Stimulated activated naive CD8-positive, alpha-beta T cell treated with anti-CD3 and anti-CD28 coated beads, Interleukin-15, amount 100 ng/mL, for 72 hours (primary cell): ENCODE measurements around the gene MECR.
A peak's percentile ranks its signal among the peaks of the same experiment; 100 is the strongest.

Experiments
- ATAC-seq: fragments of 150-1000 bp; cut with Tn5 transposase; 2 replicates; pipeline ENCODE4 v1.10.0; 2021; ENCODE audit warnings: mild to moderate bottlenecking, moderate library complexity
- DNase-seq, 2 donors: peaks; one replicate each; pipeline ENCODE4 v3.0.0; 2021 to 2022
- H3K27ac Mint-ChIP-seq, 2 donors: one replicate each; pipeline ENCODE4 v1.8.0; 2022; ENCODE audit warnings: mild to moderate bottlenecking in 2 of 2, mixed read lengths in 2 of 2, moderate library complexity in 2 of 2
- H3K27me3 Mint-ChIP-seq: one replicate; pipeline ENCODE4 v1.8.0; 2022; ENCODE audit warnings: mixed read lengths
- H3K4me1 Mint-ChIP-seq: one replicate; pipeline ENCODE4 v1.8.0; 2022; ENCODE audit warnings: mild to moderate bottlenecking, mixed read lengths
- H3K4me3 Mint-ChIP-seq, 2 donors: one replicate each; pipeline ENCODE4 v1.8.0; 2022; ENCODE audit warnings: mild to moderate bottlenecking in 2 of 2, mixed read lengths in 2 of 2, moderate library complexity in 1 of 2
- H3K9me3 Mint-ChIP-seq, 2 donors: one replicate each; pipeline ENCODE4 v1.8.0; 2022; ENCODE audit warnings: mixed read lengths in 2 of 2

The MECR gene, protein sequence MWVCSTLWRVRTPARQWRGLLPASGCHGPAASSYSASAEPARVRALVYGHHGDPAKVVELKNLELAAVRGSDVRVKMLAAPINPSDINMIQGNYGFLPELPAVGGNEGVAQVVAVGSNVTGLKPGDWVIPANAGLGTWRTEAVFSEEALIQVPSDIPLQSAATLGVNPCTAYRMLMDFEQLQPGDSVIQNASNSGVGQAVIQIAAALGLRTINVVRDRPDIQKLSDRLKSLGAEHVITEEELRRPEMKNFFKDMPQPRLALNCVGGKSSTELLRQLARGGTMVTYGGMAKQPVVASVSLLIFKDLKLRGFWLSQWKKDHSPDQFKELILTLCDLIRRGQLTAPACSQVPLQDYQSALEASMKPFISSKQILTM

DNA sequence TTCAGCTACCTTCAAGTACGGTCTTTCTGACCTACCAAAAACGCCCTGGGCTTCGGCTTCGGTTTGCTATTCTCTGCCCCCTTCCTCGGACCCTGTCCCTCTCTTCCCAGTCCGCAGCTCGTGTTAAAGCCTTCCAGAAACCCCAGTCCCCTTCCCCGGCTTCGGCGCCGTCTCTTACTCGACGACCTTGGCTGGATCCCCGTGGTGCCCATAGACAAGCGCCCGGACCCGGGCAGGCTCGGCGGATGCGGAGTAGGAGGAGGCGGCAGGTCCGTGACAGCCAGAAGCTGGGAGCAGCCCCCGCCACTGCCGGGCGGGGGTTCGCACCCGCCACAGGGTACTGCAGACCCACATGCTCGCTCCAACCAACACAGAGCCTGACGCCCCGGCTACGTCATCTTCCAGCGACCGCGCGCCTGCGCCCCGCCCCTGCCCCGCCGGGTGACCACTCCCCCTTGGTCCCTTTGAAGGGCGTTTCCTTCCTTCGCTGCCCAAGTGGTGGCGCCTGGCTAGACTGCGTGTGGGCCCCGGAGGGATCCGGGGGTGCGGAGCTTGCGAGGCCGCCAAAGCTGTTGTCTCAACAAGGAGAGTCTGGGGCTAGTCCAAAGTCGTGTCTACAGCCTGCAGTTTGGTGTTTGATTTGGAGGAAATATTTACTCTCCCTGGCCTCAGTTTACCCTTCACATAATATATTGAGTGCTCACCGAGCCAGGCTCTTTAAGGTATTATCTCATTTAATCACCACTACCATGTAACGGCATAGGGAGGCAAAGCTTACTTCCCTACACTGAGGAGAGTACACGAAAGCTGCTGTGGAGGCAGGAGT lies at the start of gene MECR:
Gene MECR (minus strand): TSS at position 382 of the 826 bp plus-strand sequence. CDS start 28 bp downstream, at position 354.
- Mint-ChIP-seq H3K9me3 (no peaks in the 10 kb centered on the region), H3K27me3 (peaks cover 12% of the 10 kb centered on the region), H3K4me3 (peak within 1 kb of the TSS; percentile 90 to 95), H3K4me1 (peaks cover 29% of the 10 kb centered on the region), H3K27ac (peak within 1 kb of the TSS; percentile 93 to 98)
- peak; percentile 99 for ATAC-seq
- DNase-seq = peak; percentile 96

DNA sequence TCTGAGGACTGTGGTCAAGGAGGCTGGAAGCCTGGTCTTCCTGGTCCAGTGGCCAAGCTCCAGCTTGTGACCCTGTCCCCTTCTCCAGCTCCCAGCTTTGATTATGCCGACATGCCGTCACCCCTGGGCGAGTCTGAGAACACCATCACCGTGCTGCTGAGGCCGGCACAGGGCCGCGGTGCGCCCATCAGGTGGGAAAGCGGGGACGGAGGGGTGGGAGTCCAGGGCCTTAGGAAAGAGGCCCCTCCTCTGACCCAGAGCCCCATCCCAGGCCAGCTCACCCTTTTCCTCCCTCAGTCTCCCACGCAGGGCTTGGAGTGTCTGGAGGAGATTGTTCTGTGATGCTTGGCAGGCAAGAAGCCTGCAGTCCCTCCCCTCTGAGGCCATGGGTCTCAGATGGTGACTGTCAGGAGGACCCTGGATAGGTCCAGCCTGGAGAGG lies 49.2 kb upstream of the MECR start:
- peaks cover 8% of the 10 kb centered on the region for H3K4me1 Mint-ChIP-seq
- no peak for ATAC-seq
- no peak for DNase-seq
- H3K27ac Mint-ChIP-seq = no peak overlapping the region
- H3K9me3 Mint-ChIP-seq = no peaks in the 10 kb centered on the region
- H3K4me3 Mint-ChIP-seq = no peak overlapping the region
- no peaks in the 10 kb centered on the region for H3K27me3 Mint-ChIP-seq

DNA sequence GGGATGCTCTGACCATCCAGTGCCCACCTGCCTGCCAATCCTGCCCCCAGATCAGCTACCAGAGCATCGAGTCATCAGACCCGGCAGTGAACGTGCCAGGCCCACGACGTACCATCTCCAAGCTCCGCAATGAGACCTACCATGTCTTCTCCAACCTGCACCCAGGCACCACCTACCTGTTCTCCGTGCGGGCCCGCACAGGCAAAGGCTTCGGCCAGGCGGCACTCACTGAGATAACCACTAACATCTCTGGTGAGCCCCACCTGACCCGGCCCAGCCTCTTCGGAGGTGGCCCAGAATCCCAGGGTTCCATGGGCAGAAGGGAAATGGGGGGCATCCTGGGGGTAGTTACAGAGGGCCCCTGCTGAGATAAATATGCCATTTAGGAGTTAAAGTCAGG lies 48.7 kb upstream of the MECR start:
- ATAC-seq (no peak), DNase-seq (no peak)
- Mint-ChIP-seq H3K4me3 (no peak overlapping the region), H3K27ac (no peak overlapping the region), H3K4me1 (peaks cover 8% of the 10 kb centered on the region), H3K9me3 (no peaks in the 10 kb centered on the region), H3K27me3 (no peaks in the 10 kb centered on the region)

DNA sequence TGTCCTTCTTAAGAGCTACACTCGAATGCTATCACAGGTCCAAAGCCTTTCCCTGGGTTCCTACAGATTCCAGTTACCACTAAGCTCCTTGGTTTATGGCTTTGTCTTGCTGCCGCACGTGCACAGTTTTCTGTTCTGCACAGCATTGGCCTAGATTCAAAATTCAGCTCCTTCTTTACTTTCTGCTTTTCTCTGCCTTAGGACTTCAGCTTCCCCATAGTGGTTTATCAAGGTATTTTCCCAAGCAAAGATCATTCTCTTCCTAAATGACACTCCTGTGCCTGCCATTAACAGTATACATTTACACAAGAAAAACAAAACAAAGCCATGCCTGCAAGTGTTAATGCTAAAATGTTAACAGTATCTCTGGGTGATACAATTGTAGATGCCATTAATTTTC lies 47.4 kb upstream of the MECR start:
- ATAC-seq (no peak), DNase-seq (no peak)
- Mint-ChIP-seq H3K4me1 (peaks cover under 1% of the 10 kb centered on the region), H3K27me3 (no peaks in the 10 kb centered on the region), H3K4me3 (no peak overlapping the region), H3K9me3 (no peaks in the 10 kb centered on the region), H3K27ac (no peak overlapping the region)

DNA sequence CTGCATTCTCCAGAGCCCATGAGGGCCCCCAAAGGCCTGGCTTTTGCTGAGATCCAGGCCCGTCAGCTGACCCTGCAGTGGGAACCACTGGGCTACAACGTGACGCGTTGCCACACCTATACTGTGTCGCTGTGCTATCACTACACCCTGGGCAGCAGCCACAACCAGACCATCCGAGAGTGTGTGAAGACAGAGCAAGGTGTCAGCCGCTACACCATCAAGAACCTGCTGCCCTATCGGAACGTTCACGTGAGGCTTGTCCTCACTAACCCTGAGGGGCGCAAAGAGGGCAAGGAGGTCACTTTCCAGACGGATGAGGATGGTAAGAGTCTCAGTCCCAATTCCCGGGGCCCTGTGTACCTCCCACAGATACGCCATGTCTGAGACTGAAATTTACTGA lies 44.7 kb upstream of the MECR start:
- Mint-ChIP-seq H3K4me3 (no peak overlapping the region), H3K27me3 (peaks cover 25% of the 10 kb centered on the region), H3K9me3 (no peaks in the 10 kb centered on the region), H3K4me1 (no peaks in the 10 kb centered on the region), H3K27ac (no peak overlapping the region)
- ATAC-seq (no peak), DNase-seq (no peak)

DNA sequence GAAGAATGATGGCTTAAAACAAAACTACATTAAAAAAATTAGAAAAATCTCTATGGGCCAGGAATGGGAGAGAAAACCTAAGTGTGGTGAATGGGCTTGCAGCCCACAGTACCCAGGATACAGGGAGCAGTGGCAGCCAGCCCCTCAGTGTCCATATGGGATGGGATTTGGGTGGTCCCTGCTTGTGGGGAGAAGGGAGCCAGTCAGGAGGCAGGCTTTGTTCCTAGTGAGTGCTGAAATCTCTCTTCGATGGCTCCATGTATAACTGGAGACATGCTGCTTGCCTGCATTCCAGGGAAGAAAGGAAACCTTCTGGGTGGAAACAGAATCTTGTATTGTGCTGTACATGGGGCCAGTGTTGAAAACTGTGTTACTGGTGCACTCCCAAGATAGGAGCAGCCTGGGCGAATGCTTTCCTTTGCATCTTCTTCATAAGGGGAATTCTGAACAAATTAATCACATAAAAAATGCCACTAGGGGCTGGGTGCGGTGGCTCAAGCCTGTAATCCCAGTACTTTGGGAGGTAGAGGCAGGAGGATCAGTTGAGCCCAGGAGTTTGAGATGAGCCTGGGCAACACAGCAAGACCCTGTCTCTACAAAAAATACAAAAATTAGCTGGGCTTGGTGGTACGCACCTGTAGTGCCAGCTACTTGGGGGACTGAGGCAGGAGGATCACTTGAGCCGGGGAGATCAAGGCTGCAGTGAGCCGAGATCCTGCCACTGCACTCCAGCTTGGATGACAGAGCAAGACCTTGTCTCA lies 41.6 kb upstream of the MECR start:
- Mint-ChIP-seq H3K9me3 (no peaks in the 10 kb centered on the region), H3K4me3 (no peak overlapping the region), H3K4me1 (no peaks in the 10 kb centered on the region), H3K27me3 (peaks cover 52% of the 10 kb centered on the region), H3K27ac (peak overlapping the region in 1 of 2 donors; percentile 37)
- DNase-seq (no peak), ATAC-seq (no peak)

DNA sequence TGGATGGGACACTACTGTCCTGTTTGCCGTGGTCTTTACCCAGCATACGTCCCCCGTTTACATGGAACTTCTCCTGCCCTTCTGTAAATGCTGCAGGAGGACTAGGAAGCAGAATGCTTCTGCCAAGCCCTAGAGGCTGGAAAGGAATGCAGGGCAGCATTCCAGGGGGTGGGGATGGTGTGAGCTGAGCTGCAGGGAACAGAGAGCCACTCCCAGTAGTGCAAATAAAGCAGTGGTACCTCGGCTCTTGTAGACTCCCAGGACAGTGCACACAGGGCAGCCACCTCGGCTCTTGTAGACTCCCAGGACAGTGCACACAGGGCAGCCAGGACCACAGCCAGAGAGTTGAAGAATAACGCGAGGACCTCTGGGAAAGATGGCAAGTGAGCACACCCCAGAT lies 41.0 kb upstream of the MECR start:
- Mint-ChIP-seq H3K27ac (peak overlapping the region in 1 of 2 donors; percentile 37), H3K9me3 (no peaks in the 10 kb centered on the region), H3K27me3 (peaks cover 58% of the 10 kb centered on the region), H3K4me3 (no peak overlapping the region), H3K4me1 (no peaks in the 10 kb centered on the region)
- DNase-seq (no peak), ATAC-seq (no peak)

DNA sequence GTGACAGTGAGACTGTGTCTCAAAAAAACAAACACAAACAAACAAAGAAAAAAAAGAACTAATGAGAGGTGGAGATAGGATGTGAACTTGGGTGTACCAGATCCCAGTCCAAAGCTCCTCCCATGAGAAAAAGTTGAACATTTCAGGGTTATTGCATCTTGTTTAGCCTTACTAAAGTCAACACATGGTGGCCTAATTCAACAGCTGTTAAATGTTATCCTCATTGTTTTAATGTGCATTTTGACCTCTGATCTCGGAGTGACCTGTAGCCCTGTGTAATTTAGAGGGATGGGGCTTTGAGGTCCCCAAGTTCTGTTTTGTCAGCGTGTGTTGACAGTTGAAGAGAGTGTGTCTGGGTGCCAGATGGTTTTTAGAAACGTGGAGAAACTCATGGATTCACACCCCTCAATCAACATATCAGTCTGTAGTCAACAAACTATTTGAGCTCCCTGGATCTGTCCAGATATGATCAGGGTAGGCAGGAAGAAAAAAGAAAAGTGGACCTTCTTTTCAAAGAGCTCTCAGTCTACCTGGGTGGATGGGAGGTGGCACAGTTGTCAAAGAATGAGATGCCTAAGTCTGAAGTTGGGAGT lies 40.3 kb upstream of the MECR start:
- Mint-ChIP-seq H3K4me3 (no peak overlapping the region), H3K4me1 (no peaks in the 10 kb centered on the region), H3K27ac (no peak overlapping the region), H3K27me3 (peaks cover 65% of the 10 kb centered on the region), H3K9me3 (no peaks in the 10 kb centered on the region)
- ATAC-seq (no peak), DNase-seq (no peak)

DNA sequence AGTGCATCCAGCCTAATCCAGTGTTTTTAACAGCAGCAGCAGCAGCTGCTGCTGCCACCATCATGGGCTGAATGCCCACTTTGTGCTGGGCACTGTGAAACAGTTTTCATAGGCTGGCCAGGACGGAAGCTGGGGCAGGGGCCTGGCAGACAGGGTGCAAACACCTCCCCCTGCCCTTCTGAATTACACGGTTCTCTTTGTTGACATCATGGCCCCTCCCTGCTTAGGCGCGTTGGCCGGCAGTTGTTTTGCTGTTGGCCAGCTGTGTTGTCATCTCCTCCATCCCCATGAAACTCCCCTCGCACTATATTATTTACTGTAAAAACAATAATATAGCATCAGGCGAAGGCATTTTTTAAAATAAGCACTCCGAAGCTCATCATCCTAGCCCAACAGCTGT lies 38.6 kb upstream of the MECR start:
- DNase-seq (no peak), ATAC-seq (no peak)
- Mint-ChIP-seq H3K9me3 (no peaks in the 10 kb centered on the region), H3K4me3 (no peak overlapping the region), H3K27ac (no peak overlapping the region), H3K4me1 (no peaks in the 10 kb centered on the region), H3K27me3 (peaks cover 74% of the 10 kb centered on the region)

DNA sequence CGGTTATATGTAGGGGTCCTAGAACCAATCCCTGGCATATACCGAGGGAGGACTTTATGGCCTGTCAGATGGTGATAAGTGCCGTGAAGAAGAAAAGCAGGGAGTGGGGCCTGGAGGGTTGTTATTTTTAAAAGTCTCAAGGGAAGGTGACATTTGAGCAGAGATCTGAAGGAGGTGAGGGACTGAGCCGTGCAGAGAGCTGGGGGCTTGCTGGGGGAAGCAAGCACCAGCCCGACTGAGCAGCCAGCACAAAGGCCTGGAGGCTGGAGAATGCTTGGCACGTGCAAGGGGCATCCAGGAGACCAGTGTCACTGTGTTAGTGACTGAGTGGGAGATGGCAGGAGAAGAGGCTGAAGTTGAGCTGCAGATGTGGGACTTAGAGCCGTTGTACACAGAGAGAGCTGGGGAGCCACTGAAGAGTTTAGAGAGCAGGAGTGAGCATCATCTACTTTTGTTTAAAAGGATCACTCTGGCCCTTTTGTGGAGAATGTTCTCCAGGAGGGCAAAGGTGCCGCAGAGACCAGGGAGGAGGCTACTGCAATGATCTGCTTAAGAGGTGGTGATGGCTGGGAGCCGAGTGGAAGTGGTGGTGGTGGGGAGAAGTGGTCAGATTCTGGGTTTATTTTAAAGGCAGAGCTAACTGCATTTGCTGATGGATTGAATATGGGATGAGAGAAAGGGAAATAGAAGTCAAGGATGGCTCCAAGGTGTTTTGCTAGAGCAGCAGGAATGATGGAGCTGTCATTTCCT lies 36.8 kb upstream of the MECR start:
- no peaks in the 10 kb centered on the region for H3K9me3 Mint-ChIP-seq
- ATAC-seq (no peak), DNase-seq (no peak)
- no peak overlapping the region for H3K27ac Mint-ChIP-seq
- no peak overlapping the region for H3K4me3 Mint-ChIP-seq
- H3K27me3 Mint-ChIP-seq = peaks cover 69% of the 10 kb centered on the region
- H3K4me1 Mint-ChIP-seq = no peaks in the 10 kb centered on the region

DNA sequence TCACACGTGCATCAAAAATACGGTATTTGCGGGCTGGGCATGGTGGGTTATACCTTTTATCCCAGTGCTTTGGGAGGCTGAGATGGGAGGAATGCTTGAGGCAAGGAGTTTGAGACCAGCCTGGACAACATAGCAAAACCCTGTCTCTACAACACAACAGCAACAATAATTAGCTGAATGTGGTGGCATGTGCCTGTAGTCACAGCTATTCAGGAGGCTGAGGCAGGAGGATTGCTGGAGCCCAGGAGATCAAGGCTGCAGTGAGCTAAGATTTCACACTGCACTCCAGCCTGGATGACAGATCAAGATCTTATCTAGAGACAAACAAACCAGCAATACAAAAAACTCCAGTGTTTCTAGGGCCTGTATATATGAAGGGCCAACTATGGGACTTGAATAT lies 36.2 kb upstream of the MECR start:
- H3K4me1 Mint-ChIP-seq = no peaks in the 10 kb centered on the region
- DNase-seq (no peak), ATAC-seq (no peak)
- H3K9me3 Mint-ChIP-seq = no peaks in the 10 kb centered on the region
- H3K27me3 Mint-ChIP-seq = peaks cover 65% of the 10 kb centered on the region
- H3K27ac Mint-ChIP-seq = no peak overlapping the region
- no peak overlapping the region for H3K4me3 Mint-ChIP-seq

DNA sequence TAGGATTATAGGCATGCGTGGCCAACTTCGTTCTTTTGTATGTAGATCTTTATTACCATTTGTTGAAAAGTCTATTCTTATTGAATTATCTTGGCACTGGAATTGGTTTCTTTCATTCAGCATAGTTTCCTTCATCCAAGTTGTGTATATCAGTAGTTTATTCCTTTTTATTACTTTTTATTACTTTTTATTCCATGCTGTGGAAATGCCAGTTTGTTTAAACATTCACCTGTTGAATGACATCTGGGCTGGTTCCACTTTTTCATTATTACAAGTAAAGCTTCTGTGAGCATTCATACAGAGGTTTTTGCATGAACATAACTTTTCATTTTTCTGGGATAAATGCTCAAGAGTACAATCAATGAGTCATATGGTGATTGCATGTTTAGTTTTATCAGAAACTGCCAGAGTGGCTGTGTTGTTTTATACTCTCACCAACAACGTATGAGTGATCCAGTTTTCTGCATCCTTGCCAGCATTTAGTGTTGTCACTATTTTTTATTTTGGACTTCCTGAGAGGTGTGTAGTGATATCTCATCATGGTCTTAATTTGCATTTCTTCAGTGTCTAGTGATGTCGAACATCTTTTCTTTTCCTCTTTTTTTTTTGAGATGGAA lies 34.1 kb upstream of the MECR start:
- Mint-ChIP-seq H3K27me3 (peaks cover 65% of the 10 kb centered on the region), H3K27ac (no peak overlapping the region), H3K4me3 (no peak overlapping the region), H3K9me3 (no peaks in the 10 kb centered on the region), H3K4me1 (peaks cover 9% of the 10 kb centered on the region)
- no peak for DNase-seq
- ATAC-seq = no peak

DNA sequence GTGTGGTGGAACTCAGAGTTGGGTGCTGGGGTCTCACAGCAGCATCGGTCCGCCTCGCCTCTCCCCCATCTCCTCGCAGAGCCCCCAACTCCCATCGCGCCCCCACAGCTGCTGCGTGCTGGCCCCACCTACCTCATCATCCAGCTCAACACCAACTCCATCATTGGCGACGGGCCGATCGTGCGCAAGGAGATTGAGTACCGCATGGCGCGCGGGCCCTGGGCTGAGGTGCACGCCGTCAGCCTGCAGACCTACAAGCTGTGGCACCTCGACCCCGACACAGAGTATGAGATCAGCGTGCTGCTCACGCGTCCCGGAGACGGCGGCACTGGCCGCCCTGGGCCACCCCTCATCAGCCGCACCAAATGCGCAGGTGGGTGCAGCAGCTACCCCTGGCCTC lies 29.8 kb upstream of the MECR start:
- Mint-ChIP-seq H3K9me3 (no peaks in the 10 kb centered on the region), H3K27ac (no peak overlapping the region), H3K27me3 (peaks cover 40% of the 10 kb centered on the region), H3K4me1 (peaks cover 12% of the 10 kb centered on the region), H3K4me3 (peak overlapping the region; percentile 80 to 82)
- DNase-seq (no peak), ATAC-seq (no peak)

DNA sequence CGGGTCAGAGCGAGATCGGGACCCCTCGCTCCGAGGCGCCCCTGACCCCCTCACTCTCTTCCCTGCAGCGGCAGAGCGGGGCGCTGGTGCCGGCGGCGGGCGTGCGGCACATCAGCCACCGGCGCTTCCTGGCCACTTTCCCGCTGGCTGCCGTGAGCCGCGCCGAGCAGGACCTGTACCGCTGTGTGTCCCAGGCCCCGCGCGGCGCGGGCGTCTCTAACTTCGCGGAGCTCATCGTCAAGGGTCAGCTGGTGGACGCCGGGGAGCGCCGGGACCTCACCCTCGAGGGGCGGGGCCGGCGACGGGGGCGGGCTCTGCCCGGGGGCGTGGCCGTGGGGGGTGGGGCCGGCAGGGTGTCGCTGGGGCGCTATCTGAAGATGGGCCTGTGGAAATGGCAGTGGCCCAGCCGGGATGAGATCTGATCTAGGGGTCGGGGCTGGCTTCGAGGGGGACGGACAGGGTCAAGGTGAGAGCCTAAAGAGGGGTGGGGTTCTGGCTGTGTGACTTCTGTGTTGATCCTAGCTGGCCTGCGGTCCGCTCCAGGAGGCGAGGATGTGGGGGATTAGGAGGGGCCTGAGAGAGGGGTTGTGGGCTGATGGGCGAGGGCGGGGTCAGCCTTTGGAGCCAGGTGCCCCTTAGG lies 29.2 kb upstream of the MECR start:
- DNase-seq = peak in 1 of 2 donors; percentile 42
- peak; percentile 70 for ATAC-seq
- Mint-ChIP-seq H3K9me3 (no peaks in the 10 kb centered on the region), H3K4me1 (peaks cover 12% of the 10 kb centered on the region), H3K27ac (peak overlapping the region in 1 of 2 donors; percentile 27), H3K27me3 (peaks cover 35% of the 10 kb centered on the region), H3K4me3 (peak overlapping the region; percentile 80 to 82)
